IMR-90 (cell line): ENCODE measurements around the gene FAM20C. TPM values are rescaled to one million over a fixed set of nuclear protein-coding genes. Genes with fewer than 3 reads are reported as not detected.

Source experiments
- ATAC-seq: fragments of 200-7000 bp; cut with Tn5 transposase; 2 replicates; pipeline ENCODE4 v1.9.1; 2020; ENCODE audit warnings: low read depth, mild to moderate bottlenecking, moderate library complexity
- BruUV-seq: library from RNA; stranded (reverse); fragments of 400-500 nt; replicated peaks from 2 replicates; lab custom pipeline; 2021; lab: Mats Ljungman, UMichigan
- CTCF ChIA-PET: fragments of 300-600 bp; formaldehyde crosslinking; extraction: SDS; loops from one replicate; lab custom pipeline; 2021; ENCODE audit warnings: antibody characterized with exemption; lab: Yijun Ruan, JAX
- POLR2A ChIA-PET: fragments of 300-600 bp; sonication (Branson Sonifier 250); formaldehyde crosslinking; loops from one replicate; lab custom pipeline; 2022; ENCODE audit warnings: antibody characterized with exemption; ENCODE audit not compliant: unreplicated experiment; lab: Charles Lee
- DNase-seq: peaks from one replicate; pipeline ENCODE4 v3.0.0; 2013
- H2AFZ ChIP-seq: replicated peaks from 2 replicates; pipeline ENCODE3; 2013; ENCODE audit warnings: low read length, mild to moderate bottlenecking; ENCODE audit not compliant: poor library complexity
- H2AK5ac ChIP-seq: 2 replicates; pipeline ENCODE4 v1.6.1; 2013; ENCODE audit warnings: low read depth, low read length, inconsistent platforms
- H2AK9ac ChIP-seq: replicated peaks from 2 replicates; pipeline ENCODE3; 2013; ENCODE audit warnings: mild to moderate bottlenecking, low read depth, low read length, moderate library complexity; ENCODE audit not compliant: poor library complexity
- H2BK120ac ChIP-seq: 2 replicates; pipeline ENCODE4 v1.6.1; 2013; ENCODE audit warnings: low read depth, low read length, inconsistent platforms
- H2BK15ac ChIP-seq: 3 replicates; pipeline ENCODE4 v1.6.1; 2013; ENCODE audit warnings: low read depth, low read length, inconsistent platforms
- H2BK20ac ChIP-seq: 2 replicates; pipeline ENCODE4 v1.6.1; 2013; ENCODE audit warnings: low read depth, mild to moderate bottlenecking, inconsistent platforms, low read length, moderate library complexity
- H2BK5ac ChIP-seq: 2 replicates; pipeline ENCODE4 v1.6.1; 2013; ENCODE audit warnings: mild to moderate bottlenecking, low read depth, low read length, inconsistent platforms; ENCODE audit not compliant: poor library complexity, severe bottlenecking
- H3K14ac ChIP-seq: replicated peaks from 2 replicates; pipeline ENCODE4 v1.6.1; 2013; ENCODE audit warnings: low read depth, low read length, inconsistent platforms
- H3K18ac ChIP-seq: 2 replicates; pipeline ENCODE4 v1.6.1; 2013; ENCODE audit warnings: low read depth, low read length, control low read depth
- H3K23ac ChIP-seq: 2 replicates; pipeline ENCODE4 v1.6.1; 2013; ENCODE audit warnings: low read depth, low read length, inconsistent platforms
- H3K27ac ChIP-seq: 2 replicates; pipeline ENCODE4 v1.5.1; 2013; ENCODE audit warnings: mild to moderate bottlenecking, control low read depth, low read length; ENCODE audit not compliant: insufficient read depth
- H3K27me3 ChIP-seq: 2 replicates; pipeline ENCODE4 v1.6.1; 2013; ENCODE audit warnings: low read length; ENCODE audit not compliant: control insufficient read depth, insufficient read depth
- H3K36me3 ChIP-seq: 2 replicates; pipeline ENCODE4 v1.6.1; 2013; ENCODE audit warnings: low read length, mixed read lengths; ENCODE audit not compliant: control insufficient read depth, insufficient read depth
- H3K4ac ChIP-seq: 2 replicates; pipeline ENCODE4 v1.6.1; 2013; ENCODE audit warnings: low read depth, low read length, inconsistent platforms
- H3K4me1 ChIP-seq: 2 replicates; pipeline ENCODE4 v1.6.1; 2013; ENCODE audit warnings: low read length, mixed read lengths; ENCODE audit not compliant: control insufficient read depth, insufficient read depth
- H3K4me2 ChIP-seq: 2 replicates; pipeline ENCODE4 v1.6.1; 2013; ENCODE audit warnings: low read depth, mild to moderate bottlenecking, control low read depth, low read length, moderate library complexity
- H3K4me3 ChIP-seq: 2 replicates; pipeline ENCODE4 v1.5.1; 2013; ENCODE audit warnings: low read depth, mild to moderate bottlenecking, control low read depth, low read length, moderate library complexity; ENCODE audit not compliant: insufficient read depth
- H3K56ac ChIP-seq: 2 replicates; pipeline ENCODE4 v1.6.1; 2013; ENCODE audit warnings: low read length, inconsistent platforms; ENCODE audit not compliant: insufficient read depth; ENCODE audit errors: extremely low read depth
- H3K79me1 ChIP-seq, 2 experiments: 2 replicates each; pipeline ENCODE4 v1.6.1; 2013; ENCODE audit warnings: low read length in 2 of 2, inconsistent platforms in 1 of 2, low read depth in 1 of 2
- H3K9ac ChIP-seq: 2 replicates; pipeline ENCODE4 v1.6.1; 2013; ENCODE audit warnings: low read depth, low read length, control low read depth
- H3K9me1 ChIP-seq: 2 replicates; pipeline ENCODE4 v1.6.1; 2013; ENCODE audit warnings: low read length, inconsistent platforms; ENCODE audit not compliant: insufficient read depth
- H3K9me3 ChIP-seq: 2 replicates; pipeline ENCODE4 v1.6.1; 2013; ENCODE audit warnings: low read length; ENCODE audit not compliant: control insufficient read depth, insufficient read depth
- H4K20me1 ChIP-seq: 2 replicates; pipeline ENCODE4 v1.6.1; 2013; ENCODE audit warnings: low read length, inconsistent platforms; ENCODE audit not compliant: insufficient read depth
- H4K5ac ChIP-seq: 2 replicates; pipeline ENCODE4 v1.6.1; 2013; ENCODE audit warnings: mild to moderate bottlenecking, low read depth, low read length, control low read depth
- H4K8ac ChIP-seq, 2 experiments: 2 replicates each; pipeline ENCODE4 v1.6.1; 2013; ENCODE audit warnings: low read depth in 2 of 2, low read length in 2 of 2, control low read depth in 1 of 2, inconsistent platforms in 1 of 2
- H4K91ac ChIP-seq: 2 replicates; pipeline ENCODE4 v1.6.1; 2013; ENCODE audit warnings: low read depth, low read length, inconsistent platforms; ENCODE audit not compliant: insufficient read depth
- BHLHE40 ChIP-seq: fragments of 150-350 bp; IDR thresholded peaks from 2 replicates; pipeline ENCODE4 v1.6.1; 2016; ENCODE audit warnings: mild to moderate bottlenecking, low read depth, low read length
- CEBPB ChIP-seq: IDR thresholded peaks from 2 replicates; pipeline ENCODE4 v1.6.1; 2012; ENCODE audit warnings: low read depth, low read length, improper control_type of control experiment
- CHD1 ChIP-seq: IDR thresholded peaks from 2 replicates; pipeline ENCODE4 v1.6.1; 2012; ENCODE audit warnings: low read depth, low read length, improper control_type of control experiment
- CTCF ChIP-seq: conservative IDR thresholded peaks from 2 replicates; pipeline ENCODE4 v1.5.1; 2012; ENCODE audit warnings: mild to moderate bottlenecking, low read depth, low read length, improper control_type of control experiment
- FOS ChIP-seq: fragments of 150-350 bp; IDR thresholded peaks from 2 replicates; pipeline ENCODE4 v1.6.1; 2016; ENCODE audit warnings: low read depth, low read length
- MAFK ChIP-seq: IDR thresholded peaks from 2 replicates; pipeline ENCODE4 v1.6.1; 2012; ENCODE audit warnings: low read depth, low read length, improper control_type of control experiment
- MAZ ChIP-seq: IDR thresholded peaks from 2 replicates; pipeline ENCODE4 v1.6.1; 2012; ENCODE audit warnings: low read depth, mild to moderate bottlenecking, low read length, improper control_type of control experiment, moderate library complexity, borderline replicate concordance
- MXI1 ChIP-seq: IDR thresholded peaks from 2 replicates; pipeline ENCODE4 v1.6.1; 2012; ENCODE audit warnings: low read depth, mild to moderate bottlenecking, low read length, moderate library complexity, borderline replicate concordance
- NFE2L2 ChIP-seq: fragments of 150-350 bp; IDR thresholded peaks from 2 replicates; pipeline ENCODE4 v1.6.1; 2016; ENCODE audit warnings: low read depth, mild to moderate bottlenecking, low read length
- POLR2A ChIP-seq: IDR thresholded peaks from 2 replicates; pipeline ENCODE4 v1.6.1; 2012; ENCODE audit warnings: mild to moderate bottlenecking, low read depth, low read length
- RAD21 ChIP-seq: IDR thresholded peaks from 2 replicates; pipeline ENCODE4 v1.6.1; 2012; ENCODE audit warnings: low read length, improper control_type of control experiment
- RCOR1 ChIP-seq: IDR thresholded peaks from 2 replicates; pipeline ENCODE4 v1.6.1; 2012; ENCODE audit warnings: mild to moderate bottlenecking, low read length, improper control_type of control experiment; ENCODE audit not compliant: insufficient replicate concordance
- RFX5 ChIP-seq: IDR thresholded peaks from 2 replicates; pipeline ENCODE4 v1.8.0; 2012; ENCODE audit warnings: low read depth, mild to moderate bottlenecking, low read length, moderate library complexity
- SMC3 ChIP-seq: fragments of 150-350 bp; IDR thresholded peaks from 2 replicates; pipeline ENCODE4 v1.6.1; 2016; ENCODE audit warnings: low read depth, mild to moderate bottlenecking, antibody characterized with exemption, low read length, moderate library complexity
- WGBS, 2 experiments: methylation state at CpG; one replicate each; pipeline versions ENCODE4 v1.1.5 to v1.1.7; 2013; ENCODE audit warnings: missing lambda C conversion rate in 2 of 2; ENCODE audit not compliant: insufficient read length in 1 of 2; ENCODE audit errors: extremely low coverage in 2 of 2; 5-methylcytosine and 5-hydroxymethylcytosine counted together
- dilution Hi-C: fragments of 300-500 bp; cut with HindIII; formaldehyde crosslinking; loops from one replicate; pipeline ENCODE4 v1.14.3; 2018; ENCODE audit warnings: low sequenced_read_pairs; ENCODE audit not compliant: unreplicated experiment
- in situ Hi-C: fragments of 300-500 bp; cut with MboI; formaldehyde crosslinking; loops from 3 replicates; pipeline ENCODE4 v1.14.3; 2019; ENCODE audit warnings: low sequenced_read_pairs, inconsistent platforms, mixed read lengths
- intact Hi-C: fragments of 100-400 bp; cut with micrococcal nuclease; formaldehyde crosslinking; loops from 2 replicates; pipeline ENCODE4 v1.10.0; 2022
- polyA plus RNA-seq, 3 experiments: library from polyadenylated mRNA; depleted of rRNA; stranded (reverse); fragments of >200 nt; gene quantifications; 2 replicates each; pipeline ENCODE4 v1.2.3, GENCODE V29; 2012; ENCODE audit warnings: low replicate concordance in 1 of 3
- total RNA-seq: library from RNA; depleted of rRNA; stranded (reverse); fragments of >200 nt; gene quantifications from 2 replicates; pipeline ENCODE4 v1.2.3, GENCODE V29; 2012
- TF ChIP-seq, protein P1 (sequence below): fragments of 150-350 bp; IDR thresholded peaks from 2 replicates; pipeline ENCODE4 v1.6.1; 2016; ENCODE audit warnings: low read depth, mild to moderate bottlenecking, low read length, moderate library complexity, borderline replicate concordance
- TF ChIP-seq, protein P2 (sequence below): fragments of 150-350 bp; IDR thresholded peaks from 2 replicates; pipeline ENCODE4 v1.6.1; 2017; ENCODE audit warnings: mild to moderate bottlenecking, antibody characterized with exemption, low read length, low read depth

The FAM20C gene
- total and polyA plus RNA-seq, 2 of the 4 experiments (the other 2 are of a cell fraction), result 7.7 to 36.6 TPM

- Histone ChIP-seq H3K4me3 (no peak overlapping the region), H3K56ac (no peak overlapping the region), H3K36me3 (no peaks in the 10 kb centered on the region), H3K9me3 (no peaks in the 10 kb centered on the region), H3K4me2 (no peak overlapping the region), H3K4me1 (no peaks in the 10 kb centered on the region), H3K79me1 (no peaks in the 10 kb centered on the region), H3K27me3 (peaks cover 84% of the 10 kb centered on the region), H3K18ac (no peak overlapping the region), H4K5ac (no peak overlapping the region), H2BK5ac (no peak overlapping the region), H3K4ac (no peak overlapping the region), H2BK15ac (no peak overlapping the region), H4K20me1 (no peaks in the 10 kb centered on the region), H2AFZ (no peak overlapping the region), H3K14ac (no peak overlapping the region), H2AK5ac (no peak overlapping the region), H3K9ac (no peak overlapping the region), H3K9me1 (no peaks in the 10 kb centered on the region), H3K27ac (no peak overlapping the region), H4K8ac (no peak overlapping the region), H2BK120ac (no peak overlapping the region), H2BK20ac (no peak overlapping the region), H2AK9ac (no peak overlapping the region), H4K91ac (no peak overlapping the region), H3K23ac (no peak overlapping the region)
- TF ChIP-seq MAZ (no peak), RAD21 (no peak), POLR2A (no peak), MXI1 (no peak), RFX5 (no peak), BHLHE40 (no peak), RCOR1 (no peak), FOS (no peak), SMC3 (no peak), CHD1 (no peak), CEBPB (no peak), MAFK (no peak), NFE2L2 (no peak), CTCF (no peak)
- TF ChIP-seq, protein P1, sequence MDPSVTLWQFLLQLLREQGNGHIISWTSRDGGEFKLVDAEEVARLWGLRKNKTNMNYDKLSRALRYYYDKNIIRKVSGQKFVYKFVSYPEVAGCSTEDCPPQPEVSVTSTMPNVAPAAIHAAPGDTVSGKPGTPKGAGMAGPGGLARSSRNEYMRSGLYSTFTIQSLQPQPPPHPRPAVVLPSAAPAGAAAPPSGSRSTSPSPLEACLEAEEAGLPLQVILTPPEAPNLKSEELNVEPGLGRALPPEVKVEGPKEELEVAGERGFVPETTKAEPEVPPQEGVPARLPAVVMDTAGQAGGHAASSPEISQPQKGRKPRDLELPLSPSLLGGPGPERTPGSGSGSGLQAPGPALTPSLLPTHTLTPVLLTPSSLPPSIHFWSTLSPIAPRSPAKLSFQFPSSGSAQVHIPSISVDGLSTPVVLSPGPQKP, result no peak
- TF ChIP-seq, protein P2, sequence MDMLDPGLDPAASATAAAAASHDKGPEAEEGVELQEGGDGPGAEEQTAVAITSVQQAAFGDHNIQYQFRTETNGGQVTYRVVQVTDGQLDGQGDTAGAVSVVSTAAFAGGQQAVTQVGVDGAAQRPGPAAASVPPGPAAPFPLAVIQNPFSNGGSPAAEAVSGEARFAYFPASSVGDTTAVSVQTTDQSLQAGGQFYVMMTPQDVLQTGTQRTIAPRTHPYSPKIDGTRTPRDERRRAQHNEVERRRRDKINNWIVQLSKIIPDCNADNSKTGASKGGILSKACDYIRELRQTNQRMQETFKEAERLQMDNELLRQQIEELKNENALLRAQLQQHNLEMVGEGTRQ, result no peak
- intact Hi-C loops (no loop called here), dilution Hi-C loops (no loop called here), in situ Hi-C loops (no loop called here)
- no TSS peak for BruUV-seq
- no peak for DNase-seq
- ATAC-seq, result no peak
- WGBS, 2 experiments, result 22% methylated on average over 7 of the region's 46 CpGs; no CpG with 5 or more reads in 1 of the 2 experiments
- ChIA-PET CTCF (no interaction called here), POLR2A (no interaction called here)
Measured at GRCh38 chr7:289209-289755, 96.9 kb downstream of the FAM20C start.
